NCI-H524 (cell line): ENCODE results near the gene ERVV-1.
"Not testable (repeated sequence)": the region's sequence is repeated elsewhere in the genome, so short reads cannot be mapped to it uniquely, and the experiment has no call there.

Experiments
- DNase-seq, 2 experiments: peaks; one replicate each; lab custom pipeline; 2025; lab: John Stamatoyannopoulos, UW

ERVV-1 gene

GRCh38 chr19:53013621-53014020 is at the start of gene ERVV-1:
Gene ERVV-1, plus strand, starts transcription at chr19:53013921. Its CDS starts 170 bp downstream, at chr19:53014091.
- no peak for DNase-seq

GRCh38 chr19:52967772-52968171 is 45.9 kb upstream of the ERVV-1 start:
- no peak for DNase-seq

GRCh38 chr19:52981329-52981728 is 32.4 kb upstream of the ERVV-1 start:
- no peak for DNase-seq

- not testable (repeated sequence) for DNase-seq
Observed at GRCh38 chr19:52983167-52983566, 30.6 kb upstream of the ERVV-1 start.

- DNase-seq: no peak
Observed at GRCh38 chr19:52987221-52987620, 26.5 kb upstream of the ERVV-1 start.

GRCh38 chr19:52988506-52988905 is 25.2 kb upstream of the ERVV-1 start:
- DNase-seq: no peak

GRCh38 chr19:52990759-52991418 is 22.8 kb upstream of the ERVV-1 start:
- no peak for DNase-seq

- no peak for DNase-seq
Observed at GRCh38 chr19:52991484-52991883, 22.2 kb upstream of the ERVV-1 start.

GRCh38 chr19:52992109-52993004 is 21.4 kb upstream of the ERVV-1 start:
- no peak for DNase-seq

GRCh38 chr19:52993342-52994178 is 20.2 kb upstream of the ERVV-1 start:
- DNase-seq: peak; percentile 22 to 49

GRCh38 chr19:52995711-52996110 is 18.0 kb upstream of the ERVV-1 start:
- no peak for DNase-seq

- no peak for DNase-seq
Observed at GRCh38 chr19:52997975-52998374, 15.7 kb upstream of the ERVV-1 start.

GRCh38 chr19:53002479-53002878 is 11.2 kb upstream of the ERVV-1 start:
- DNase-seq: no peak

- no peak for DNase-seq
Observed at GRCh38 chr19:53004242-53004641, 9.5 kb upstream of the ERVV-1 start.

GRCh38 chr19:53007200-53007599 is 6.5 kb upstream of the ERVV-1 start:
- DNase-seq: no peak

- DNase-seq: peak in 1 of 2 experiments; percentile 7
Observed at GRCh38 chr19:53007606-53008005, 6.1 kb upstream of the ERVV-1 start.

GRCh38 chr19:53008061-53008778 is 5.5 kb upstream of the ERVV-1 start:
- no peak for DNase-seq

GRCh38 chr19:53010494-53010893 is 3.2 kb upstream of the ERVV-1 start:
- DNase-seq: no peak

- no peak for DNase-seq
Observed at GRCh38 chr19:53012006-53012405, 1.7 kb upstream of the ERVV-1 start.

- DNase-seq: no peak
Observed at GRCh38 chr19:53015159-53015558, 1.4 kb downstream of the ERVV-1 start.

- DNase-seq: no peak
Observed at GRCh38 chr19:53015730-53016129, 2.0 kb downstream of the ERVV-1 start.

- no peak for DNase-seq
Observed at GRCh38 chr19:53019684-53020083, 6.0 kb downstream of the ERVV-1 start.
